GM19193 (cell line): ENCODE results near the gene ACIN1.

Source experiments
- POLR2A ChIP-seq: IDR thresholded peaks from 4 replicates; pipeline ENCODE4 v1.6.1; 2011; ENCODE audit not compliant: insufficient read depth, insufficient read length; ENCODE audit errors: extremely low read depth

ACIN1 gene

DNA sequence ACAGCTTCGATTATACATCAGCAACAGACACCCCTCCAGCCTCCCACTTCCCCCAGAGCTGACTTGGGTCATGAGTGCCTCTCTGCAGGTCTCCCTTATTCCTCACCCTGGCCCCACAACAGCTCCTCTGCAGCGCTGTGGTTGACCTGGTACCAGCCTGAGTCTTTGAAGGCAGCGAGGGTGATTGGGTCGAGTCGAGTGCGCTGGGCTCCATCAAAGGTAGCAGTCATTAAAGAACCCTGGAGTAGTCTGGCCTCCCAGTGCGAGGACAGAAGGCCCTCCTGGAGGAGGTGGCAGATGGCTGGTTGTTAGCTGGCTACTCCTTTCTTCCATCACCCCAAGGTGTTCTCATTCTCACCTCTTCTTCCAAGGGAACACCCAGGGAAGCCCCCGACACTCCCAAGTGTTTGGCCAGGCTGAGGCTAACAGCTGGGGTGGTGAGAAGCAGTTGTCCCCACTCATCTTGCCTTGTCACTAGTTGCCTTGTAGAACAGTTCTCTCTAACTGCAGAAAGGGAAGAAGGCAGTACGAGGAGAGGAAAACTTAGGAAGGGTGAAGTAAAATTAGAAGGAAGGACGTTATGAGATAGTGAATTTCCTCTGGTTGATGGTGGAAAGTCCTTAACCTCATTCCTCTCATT, 7.2 kb upstream of the ACIN1 start:
- TF ChIP-seq POLR2A: no peak

DNA sequence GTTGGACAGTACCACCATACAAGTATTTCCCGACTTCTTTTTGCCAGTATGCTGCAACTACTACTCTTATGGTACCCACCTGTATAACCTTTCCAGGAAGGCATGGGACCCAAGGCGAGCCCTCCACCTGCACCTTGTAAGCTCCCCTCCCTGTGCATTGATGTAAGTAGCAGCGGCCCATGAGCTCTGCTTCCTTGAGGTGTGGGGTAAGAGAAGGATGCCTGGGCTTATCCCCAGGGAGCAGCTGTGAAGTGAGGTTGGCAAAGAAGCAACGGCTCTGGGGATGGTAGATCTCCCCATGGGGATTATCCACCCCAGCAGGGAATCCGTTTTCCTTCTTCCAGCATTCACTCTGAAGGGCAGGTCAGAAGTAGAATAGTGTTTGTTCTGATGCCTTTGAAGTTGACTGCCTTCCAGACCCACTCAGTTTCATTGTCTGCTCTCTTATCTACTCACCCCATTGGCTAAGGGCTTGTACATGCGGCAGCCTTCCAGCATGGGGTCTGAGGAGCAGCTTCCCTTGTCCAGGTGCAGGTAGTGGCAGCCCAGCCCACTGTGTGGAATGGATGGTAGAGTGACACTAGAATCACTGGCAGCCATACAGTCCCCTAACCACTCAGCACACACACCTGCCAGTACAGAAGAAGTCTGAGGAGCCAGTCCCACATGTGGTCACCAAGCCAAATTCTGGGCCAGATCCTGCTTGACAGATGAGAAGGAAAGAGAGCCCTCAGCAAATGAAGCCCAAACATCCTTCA, 6.5 kb upstream of the ACIN1 start:
- TF ChIP-seq POLR2A: no peak

DNA sequence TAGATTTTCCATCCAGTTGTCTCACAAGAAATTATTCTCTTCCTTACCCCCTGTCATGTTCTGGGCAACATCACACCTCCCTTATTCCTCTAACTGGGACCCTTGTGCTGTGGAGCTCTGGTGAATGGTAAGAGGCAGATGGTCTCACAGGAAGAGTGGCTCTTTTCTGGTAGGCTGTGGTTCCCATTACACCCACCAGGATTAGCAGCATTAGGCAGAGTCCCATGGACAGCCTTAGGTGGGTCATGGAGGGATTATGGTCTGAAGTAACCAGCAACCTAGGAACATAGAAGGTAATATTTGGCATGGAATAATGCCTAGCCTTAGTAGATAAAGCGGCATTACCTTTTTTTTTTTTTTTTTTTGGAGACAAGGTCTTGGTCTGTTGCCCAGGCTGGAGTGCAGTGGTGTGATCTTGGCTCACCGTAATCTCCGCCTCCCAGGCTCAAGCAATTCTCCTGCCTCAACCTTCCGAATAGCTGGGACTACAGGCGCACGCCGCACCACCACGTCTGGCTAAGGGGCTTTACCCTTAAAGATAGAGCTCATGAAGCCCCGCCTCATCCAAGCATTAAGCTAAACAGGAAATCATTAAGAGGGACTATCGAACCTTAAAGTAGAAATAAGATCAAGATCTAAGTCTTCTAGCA, 4.4 kb upstream of the ACIN1 start:
- no peak for TF ChIP-seq POLR2A

DNA sequence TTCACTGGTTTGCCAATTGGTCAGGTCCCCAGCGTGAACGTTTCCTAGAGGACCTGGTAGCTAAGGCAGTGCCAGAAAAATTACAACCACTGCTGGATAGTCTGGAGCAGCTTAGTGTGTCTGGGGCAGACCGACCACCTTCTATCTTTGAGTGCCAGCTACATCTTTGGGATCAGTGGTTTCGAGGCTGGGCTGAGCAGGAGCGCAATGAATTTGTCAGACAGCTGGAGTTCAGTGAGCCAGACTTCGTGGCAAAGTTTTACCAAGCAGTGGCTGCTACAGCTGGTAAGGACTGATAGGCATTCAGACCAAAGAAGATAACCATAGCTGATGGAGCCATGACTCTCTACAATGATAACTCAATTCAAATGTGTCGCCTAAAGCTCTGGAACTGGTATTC, 2.9 kb upstream of the ACIN1 start:
- no peak for TF ChIP-seq POLR2A

DNA sequence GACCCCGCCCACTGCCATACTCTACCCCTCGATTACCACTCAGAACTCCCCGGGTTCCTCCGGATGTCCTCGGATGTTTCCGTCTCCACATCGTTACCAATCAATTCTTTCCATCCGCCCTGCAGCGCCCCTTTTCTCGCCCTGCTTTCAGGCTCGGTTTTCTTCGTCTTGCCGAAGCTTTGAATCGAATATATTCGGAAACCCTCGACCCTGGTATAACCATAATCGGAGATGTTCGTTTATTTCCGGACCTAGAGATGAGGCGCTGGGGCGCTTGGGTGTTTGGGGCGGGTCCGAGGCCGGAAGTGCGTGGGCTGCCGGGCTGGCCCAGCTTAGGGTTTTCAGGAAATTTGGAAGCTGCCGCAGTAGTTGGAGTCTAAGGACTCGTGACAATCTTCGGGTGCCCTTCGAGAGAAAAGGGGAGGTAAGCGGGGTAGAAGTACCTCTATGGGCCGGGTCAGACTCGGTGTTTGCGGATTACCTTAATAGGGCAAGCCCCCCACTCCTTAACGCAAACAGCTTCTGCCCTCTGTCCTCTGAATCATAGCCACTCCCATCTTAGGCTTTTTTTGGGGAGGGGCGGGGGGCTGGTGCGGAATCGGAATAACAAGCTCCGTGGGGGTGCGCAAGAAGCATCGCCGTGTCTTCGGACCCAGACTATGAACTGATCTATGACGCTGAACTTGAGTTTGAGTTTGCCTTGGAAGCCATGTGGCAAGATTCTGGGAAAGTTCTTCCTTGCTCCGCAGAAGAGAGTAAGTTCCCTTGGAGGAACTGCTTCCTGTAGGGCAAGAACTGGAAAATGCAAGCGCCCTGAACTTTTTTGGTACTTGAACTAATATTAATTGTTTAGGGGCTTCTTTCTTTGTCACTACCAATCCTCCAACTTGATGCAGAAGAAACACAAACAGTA, 516 bp upstream of the ACIN1 start, which contains the start of gene C14orf119:
Gene C14orf119 (plus strand): TSS at position 310 of the 913 bp plus-strand sequence. CDS start 2,154 bp downstream, outside the sequence.
- peak; percentile 45 for TF ChIP-seq POLR2A

DNA sequence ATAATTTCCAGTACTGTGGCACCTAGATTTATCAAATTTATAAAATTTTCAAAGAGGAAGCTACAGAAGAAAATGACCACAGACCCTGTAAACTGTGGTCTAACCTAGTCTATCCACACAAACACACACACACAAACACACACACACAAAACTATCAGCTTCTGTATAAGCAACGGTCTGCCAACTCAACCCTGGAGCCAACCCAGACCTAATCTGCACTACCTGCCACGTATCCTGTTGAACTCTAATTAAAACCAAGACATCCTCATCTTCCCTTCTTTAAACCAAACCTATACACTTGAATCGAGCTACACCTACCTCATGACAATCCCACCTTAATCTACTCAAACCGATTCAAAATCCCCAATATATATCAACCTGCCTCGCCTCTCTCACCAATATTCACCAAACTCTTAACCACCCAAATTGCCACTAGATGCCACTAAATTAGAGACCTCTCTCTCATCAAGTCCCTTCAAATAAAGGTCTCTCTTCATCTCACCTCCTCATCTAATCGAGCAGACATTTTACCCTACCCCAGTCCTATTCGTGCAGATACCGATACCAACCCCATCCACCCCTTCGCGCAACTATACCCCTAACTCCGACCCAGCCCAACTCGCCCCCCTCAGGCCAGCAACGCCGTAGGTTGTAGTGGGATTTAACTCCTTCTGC, 808 bp downstream of the ACIN1 start:
- no peak for TF ChIP-seq POLR2A

DNA sequence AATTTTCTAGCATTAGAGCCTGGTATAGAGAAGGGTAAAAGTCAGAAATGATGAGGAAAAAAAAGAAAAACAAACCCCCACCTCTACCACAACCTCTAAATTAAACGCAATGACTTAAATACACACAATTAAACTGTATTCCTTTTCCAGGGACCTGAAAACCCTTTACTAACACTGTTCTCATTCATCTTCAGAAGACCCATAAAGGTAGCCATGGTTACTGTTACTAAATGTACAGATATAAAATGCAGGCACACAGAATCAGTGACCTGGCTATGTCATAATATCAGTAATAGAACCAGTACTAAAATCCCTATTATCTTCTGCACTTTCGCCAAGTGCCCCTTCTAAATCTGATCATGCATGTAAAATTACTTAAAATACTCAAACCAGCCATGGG, 1.4 kb downstream of the ACIN1 start:
- no peak for TF ChIP-seq POLR2A

DNA sequence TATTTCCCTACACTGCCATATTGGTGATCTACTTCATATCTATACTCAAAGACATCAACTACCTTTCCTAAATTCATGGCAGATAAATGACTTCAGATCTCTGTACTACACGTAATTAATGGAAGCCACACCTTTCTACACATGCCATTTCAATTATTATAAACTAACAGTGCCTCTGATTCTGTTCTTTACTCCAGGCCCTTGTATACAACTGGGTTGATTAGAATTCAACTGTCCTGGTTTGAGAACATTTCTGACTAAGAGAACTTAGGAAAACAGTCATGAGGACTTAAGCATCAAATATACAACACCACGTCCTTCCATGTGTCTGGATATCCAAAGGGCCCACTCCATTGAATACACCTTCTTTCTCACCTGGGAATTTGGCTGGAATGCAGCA, 1.8 kb downstream of the ACIN1 start:
- TF ChIP-seq POLR2A: no peak

DNA sequence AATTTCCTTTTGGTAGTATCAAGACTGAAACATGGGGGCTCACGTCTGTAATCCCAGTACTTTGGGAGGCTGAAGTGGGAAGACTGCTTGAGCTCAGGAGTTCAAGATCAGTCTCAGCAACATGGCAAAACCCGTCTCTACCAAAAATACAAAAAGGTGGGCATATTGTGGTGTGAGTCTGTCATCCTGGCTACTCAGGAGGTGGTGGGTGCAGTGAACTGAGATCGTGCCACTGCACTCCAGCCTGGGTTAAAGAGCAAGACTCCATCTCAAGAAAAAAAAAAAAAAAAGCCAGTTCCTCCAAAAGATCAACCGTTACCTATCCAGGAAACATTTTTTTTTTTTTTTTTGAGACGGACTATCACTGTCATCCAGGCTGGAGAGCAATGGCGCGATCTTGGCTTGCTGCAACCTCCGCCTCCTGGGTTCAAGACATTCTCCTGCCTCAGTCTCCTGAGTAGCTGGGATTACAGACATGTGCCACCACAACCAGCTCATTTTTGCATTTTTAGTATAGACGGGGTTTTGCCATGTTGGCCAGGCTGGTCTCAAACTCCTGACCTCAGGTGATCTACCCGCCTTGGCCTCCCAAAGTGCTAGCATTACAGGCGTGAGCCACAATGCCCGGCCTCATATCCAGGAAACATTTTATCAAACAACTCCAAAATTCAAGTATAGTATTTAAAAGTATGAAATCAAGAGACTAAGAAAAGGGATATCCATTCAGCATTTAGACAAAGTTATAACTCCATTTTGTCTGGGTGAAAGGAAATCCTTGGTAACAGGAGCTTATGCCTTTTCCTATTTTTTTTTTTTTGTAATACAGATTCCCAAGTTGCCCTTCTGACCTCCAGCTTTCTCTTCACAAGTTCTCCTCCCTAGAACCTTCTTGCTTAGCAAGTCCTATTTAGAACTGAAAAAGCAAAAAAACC, 3.4 kb downstream of the ACIN1 start:
- no peak for TF ChIP-seq POLR2A

DNA sequence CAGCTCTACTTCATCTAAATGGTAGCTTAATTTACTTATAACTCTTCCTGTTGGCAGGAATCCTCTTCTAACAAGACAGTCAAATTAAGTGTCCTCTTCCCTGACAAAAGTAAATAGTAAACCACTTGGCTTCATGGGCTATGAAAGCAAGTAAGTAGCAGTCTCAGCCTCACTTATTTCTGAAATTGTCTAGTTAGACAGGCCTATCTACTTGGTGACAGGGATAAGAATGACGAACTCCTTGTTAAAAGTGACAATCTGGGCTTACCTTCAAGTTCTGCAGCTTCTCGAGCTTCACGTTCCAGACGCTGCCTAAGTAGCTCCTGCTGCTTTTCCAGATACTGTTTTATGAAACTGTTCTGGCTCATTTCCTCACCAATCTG, 4.7 kb downstream of the ACIN1 start:
- TF ChIP-seq POLR2A: no peak

DNA sequence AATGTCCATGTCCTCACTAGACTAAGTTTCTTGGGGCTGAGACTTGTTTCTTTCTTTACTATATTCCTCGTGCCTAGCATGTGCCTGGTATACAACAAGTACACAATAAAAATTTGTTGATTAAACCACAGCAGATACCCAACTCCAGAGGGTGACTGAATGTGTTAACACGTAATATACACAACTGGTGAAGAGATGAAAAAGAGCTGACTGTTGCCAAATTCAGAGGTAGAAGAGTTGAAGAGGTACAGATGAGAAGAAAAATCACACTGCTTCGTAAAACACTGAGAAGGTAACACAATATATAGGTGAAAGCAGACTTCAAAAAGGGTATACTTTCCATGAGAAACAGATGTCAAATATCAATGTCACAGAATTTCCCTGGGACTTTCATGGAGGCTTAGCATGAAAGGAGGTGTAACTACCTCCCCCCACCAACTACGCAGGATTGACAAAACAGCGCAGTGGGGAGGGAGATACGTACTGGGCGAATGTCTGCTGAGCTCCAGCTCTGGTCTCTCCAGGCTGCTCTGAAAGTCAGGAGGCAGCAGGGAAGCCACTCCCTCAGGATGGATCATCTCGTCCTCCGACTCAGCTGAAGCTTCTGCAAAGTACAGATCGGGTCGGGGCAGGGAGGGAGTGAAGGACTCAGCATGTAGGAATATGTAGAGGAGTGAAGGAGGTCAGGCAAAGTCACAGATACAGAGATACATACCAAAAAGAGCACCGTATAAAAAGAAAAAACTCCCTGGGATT, 5.3 kb downstream of the ACIN1 start:
- no peak for TF ChIP-seq POLR2A

DNA sequence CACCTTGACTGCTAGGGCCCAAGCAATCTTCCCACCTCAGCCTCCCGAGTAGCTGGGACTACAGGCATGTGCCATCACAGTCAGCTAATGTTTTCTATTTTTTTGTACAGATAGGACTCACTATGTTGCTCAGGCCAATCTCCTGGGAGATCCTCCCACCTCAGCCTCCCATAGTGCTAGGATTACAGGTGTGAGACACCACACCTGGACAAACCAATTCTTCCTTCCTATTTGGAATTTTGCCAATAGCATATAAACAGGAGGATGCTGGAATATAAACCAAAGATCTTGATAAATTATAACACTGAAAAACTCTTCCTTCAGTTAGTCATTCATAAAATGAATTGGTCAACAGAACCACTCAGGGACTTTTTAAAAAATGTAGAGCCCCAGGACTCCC, 8.4 kb downstream of the ACIN1 start:
- TF ChIP-seq POLR2A: no peak

DNA sequence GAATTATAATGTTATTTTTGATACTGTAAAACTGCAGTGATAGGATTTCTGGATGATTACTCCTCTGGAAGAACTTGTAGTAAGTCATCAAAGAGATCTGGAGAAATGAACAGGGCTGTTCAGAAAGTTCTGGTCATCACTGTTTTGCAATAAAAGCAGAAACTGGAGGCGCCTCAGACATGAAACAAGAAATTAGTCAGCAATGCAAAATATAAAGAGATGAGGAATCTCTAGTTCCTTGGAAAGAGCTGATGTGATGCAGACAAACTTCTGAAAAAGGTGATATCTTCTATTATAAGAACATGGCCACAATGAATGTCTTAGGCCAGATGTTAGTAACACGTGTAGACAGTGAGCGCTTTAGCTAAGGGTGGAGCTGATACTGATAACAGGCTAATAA, 9.5 kb downstream of the ACIN1 start:
- TF ChIP-seq POLR2A: no peak
